HG03342 (cell line): ENCODE data around the gene RAB40C.

Source experiments
- ATAC-seq: cut with Tn5 transposase; IDR thresholded peaks from one replicate; pipeline ENCODE4 v1.9.1; 2021; ENCODE audit warnings: mild to moderate bottlenecking, moderate library complexity; ENCODE audit not compliant: unreplicated experiment

The RAB40C gene

DNA sequence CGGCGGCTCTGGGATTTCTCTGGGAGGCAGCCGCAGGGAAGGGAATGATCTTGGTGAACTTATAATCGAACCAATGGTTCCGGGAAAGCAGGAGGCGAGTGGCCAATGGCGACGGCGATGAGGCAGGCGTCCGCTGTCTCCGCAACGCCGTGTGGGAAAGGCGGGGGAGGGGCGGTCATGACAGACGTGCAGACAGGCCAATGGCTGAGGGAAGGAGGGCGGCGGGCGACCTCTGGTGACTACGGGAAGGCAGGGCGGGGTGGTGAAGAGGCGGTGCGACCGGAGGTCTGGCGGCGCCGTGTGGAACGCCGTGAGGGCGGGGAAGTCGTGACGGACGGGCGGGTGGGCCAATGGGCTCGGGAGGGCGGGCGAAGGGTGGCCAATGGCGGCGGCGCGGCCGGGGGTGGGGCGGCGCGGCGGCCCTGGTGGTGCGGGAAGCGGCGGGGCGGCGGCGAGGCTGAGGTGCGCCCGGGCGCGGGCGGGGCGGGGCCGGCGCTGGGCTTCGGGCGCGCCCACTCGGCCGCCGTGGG lies at the start of gene RAB40C:
Gene RAB40C (plus strand): TSS at position 409 of the 530 bp plus-strand sequence. CDS start 226 bp downstream, outside the sequence.
- ATAC-seq: peak; percentile 76

DNA sequence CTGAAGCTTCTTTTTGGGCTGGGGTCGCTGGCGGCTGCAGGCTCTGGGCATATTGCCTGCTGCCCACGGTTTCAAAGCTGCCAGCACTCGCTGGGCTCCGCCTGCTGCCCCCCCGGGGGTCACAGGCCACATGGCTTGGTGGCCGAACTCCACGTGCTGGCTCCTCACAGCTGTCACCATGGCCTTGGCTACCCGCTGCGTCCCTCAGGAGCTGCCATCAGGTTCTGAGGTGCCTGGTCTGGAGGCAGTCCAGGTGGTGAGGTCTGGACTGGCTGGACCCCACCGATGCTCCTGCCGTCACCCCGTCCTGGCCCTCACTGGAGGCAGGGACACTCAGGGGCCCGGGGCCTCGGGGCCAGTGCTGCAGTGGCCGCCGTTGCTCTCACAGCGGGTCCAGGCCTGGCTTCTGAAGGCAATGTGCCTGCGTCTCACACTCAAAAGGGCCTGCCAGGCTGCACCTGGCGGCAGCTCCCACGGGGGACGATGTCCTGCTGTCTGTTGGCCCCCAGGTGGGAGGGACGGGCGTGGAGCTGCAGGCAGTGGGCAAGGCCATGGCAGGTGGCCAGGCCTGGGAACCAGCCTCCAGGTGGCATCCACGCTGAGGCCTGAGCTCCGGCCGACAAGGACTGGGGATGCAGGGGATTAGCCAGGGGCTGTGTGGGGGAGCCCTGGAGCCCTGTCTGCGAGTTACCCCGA lies 49.1 kb upstream of the RAB40C start:
- ATAC-seq: no peak

GRCh38 chr16:543301-544164 lies 46.3 kb upstream of the RAB40C start:
- no peak for ATAC-seq

DNA sequence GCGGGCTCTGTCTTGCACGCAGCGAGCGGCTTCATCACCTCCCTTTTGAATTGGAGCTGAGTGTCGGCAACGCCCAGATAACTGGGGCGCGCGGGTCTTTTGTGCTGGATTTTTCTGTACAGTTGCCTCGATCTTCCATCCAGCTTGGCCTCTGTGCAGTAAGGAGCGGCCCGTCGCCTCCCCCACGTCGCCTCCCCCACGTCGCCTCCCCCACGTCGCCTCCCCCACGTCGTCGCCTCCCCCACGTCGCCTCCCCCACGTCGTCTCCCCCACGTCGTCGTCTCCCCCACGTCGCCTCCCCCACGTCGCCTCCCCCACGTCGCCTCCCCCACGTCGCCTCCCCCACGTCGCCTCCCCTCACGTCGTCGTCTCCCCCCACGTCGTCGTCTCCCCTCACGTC lies 45.3 kb upstream of the RAB40C start:
- no peak for ATAC-seq

GRCh38 chr16:546909-547770 lies 42.7 kb upstream of the RAB40C start:
- ATAC-seq: no peak

DNA sequence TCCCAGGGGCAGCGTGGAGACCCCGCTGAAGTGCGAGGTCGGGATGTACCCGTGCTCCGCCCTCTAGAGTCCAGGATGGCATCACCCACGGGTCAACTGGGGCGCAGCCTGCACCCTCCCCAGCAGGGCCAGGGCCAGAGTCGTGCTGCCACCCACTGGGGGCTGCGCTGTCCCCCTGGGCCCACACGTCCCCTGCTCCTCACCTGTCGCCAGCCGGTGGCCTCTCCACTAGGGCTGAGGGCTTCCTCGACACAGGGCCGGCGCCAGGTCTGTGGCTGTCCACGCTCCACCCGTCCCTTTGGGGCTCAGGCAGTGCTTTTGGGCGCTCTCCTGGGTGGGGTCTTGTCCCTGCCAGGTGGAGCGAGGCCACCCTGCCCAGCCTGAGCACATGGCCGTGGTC lies 41.3 kb upstream of the RAB40C start:
- ATAC-seq: no peak

- ATAC-seq: no peak
Measured at GRCh38 chr16:549544-550263, 40.2 kb upstream of the RAB40C start.

DNA sequence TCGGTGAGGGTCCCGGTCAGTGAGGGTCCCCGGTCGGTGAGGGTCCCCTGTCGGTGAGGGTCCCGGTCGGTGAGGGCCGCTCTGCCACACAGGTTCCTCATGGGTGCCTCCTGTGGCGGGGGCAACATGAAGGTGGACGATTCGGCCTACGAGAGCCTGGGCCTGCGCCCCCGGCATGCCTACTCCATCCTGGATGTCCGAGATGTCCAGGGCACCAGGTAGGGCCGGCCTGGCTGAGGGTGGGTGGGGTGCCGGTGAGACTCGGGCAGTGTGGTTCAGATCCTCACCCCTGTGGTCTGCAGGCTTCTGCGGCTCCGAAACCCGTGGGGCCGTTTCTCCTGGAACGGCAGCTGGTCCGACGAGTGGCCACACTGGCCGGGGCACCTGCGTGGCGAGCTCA lies 38.7 kb upstream of the RAB40C start:
- no peak for ATAC-seq

GRCh38 chr16:552171-552570 lies 37.7 kb upstream of the RAB40C start:
- ATAC-seq: no peak

DNA sequence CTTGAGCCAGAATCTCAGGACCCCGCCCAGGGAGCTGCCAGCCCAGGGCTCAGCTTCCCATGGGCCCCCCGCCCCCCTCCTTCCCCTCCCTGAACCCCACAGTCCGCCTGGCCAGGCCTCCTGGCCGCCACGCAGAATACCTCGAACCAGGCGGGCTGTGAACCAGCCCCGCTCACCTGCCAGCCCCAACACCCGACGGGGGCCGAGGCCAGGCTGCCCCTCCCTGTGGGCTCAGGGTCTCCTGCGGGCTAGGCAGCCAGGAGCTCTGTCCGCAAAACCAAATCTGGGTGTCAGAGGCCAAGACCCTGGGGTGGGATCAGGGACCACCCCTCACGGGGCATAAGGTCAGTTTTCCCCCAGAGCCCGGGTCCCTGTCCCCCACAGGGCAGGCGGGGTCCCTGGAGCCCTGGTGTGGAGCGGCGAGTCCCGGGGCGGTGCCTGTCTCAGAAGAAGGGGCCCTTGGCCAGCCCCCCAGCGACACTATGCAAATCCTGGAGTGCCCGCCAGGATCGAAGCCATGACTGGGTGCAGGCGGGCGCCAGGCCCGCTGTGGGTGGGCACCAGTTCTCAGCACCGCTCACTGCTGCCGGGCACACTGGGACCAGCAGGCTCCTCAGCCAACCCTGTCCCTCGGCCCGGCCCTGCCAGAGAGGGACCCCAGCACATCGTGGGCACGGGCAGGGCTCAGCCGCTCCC lies 36.1 kb upstream of the RAB40C start:
- no peak for ATAC-seq

GRCh38 chr16:554297-554621 lies 35.6 kb upstream of the RAB40C start:
- no peak for ATAC-seq

GRCh38 chr16:554640-555365 lies 35.1 kb upstream of the RAB40C start:
- no peak for ATAC-seq

DNA sequence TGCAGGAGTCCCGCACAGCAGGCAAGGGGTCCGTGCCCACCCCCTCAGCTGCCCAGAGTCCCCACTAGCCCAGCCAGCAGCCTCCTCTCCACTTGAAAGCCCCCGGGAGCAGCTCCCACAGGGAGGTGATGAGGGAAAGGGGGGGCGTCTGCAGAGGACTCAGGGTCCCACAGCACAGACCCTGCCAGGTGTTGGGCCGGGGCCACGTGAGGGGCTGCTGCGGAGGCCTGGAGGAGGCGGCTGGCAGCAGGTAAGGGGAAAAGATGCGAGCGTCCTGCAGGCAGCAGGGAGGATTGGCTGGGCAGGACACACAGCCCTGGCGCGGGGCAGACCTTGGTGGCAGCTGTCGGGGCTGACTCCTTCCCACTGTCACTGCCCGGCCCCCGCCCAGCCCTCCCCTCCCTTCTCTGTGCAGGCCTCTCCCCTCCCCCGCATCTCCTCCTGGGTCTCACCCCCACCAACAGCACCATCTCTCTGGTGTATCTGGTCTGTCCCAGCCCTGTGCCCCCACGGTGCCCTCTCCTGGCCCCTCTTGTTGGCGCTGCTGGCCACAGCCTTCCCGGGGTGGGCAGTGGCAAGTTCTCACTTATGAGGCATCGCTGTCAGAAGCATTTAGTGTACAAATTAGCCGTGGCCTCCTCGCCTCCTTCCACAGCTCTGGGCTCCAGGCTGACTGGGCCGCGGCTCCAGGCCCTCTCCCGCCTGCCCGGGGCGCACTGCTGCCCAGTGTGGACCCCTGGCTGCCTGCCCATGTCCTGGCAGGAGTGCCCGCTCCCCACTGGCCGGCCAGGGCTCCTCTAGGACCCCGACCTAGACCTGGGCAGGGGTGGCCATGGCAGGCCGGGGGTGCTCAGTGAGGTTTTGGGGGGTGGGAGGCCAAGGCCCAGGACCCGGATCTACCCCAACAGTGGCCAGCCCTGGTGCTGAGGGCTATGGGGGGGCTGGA lies 34.1 kb upstream of the RAB40C start:
- ATAC-seq: no peak

DNA sequence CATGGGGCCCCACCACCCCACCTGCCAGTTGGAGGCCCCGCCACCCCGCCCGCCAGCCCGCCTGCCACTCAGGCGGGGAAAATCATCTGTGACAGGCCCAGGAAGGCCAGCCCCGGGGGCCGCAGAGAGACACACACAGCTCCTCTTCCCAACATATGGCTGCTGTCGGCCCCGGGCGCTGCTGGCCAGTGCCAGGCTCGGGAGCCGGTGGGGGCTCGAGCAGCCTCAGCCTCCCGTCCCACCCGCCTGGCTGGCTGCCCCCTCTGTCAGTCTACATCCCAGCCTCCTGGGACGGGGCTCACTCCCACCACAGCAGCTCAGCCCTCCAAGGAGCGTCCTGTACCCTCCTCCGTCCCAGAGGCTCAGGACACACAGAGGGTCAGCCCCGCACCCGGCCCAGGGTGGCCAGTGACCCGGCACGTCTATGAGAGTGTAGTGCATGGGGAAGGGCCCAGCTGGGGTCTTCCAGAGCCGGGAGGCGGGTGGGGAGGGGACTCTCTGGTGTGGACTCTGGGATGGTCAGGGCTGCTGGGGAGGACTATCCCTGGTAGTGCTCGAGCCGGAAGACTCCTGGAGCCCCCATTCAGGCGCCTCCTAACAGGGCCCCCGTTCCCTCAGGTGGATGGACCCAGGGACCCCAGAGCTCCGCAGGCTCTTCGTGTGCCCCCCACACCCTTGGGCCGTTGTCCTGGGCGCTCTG lies 33.2 kb upstream of the RAB40C start:
- ATAC-seq: no peak

DNA sequence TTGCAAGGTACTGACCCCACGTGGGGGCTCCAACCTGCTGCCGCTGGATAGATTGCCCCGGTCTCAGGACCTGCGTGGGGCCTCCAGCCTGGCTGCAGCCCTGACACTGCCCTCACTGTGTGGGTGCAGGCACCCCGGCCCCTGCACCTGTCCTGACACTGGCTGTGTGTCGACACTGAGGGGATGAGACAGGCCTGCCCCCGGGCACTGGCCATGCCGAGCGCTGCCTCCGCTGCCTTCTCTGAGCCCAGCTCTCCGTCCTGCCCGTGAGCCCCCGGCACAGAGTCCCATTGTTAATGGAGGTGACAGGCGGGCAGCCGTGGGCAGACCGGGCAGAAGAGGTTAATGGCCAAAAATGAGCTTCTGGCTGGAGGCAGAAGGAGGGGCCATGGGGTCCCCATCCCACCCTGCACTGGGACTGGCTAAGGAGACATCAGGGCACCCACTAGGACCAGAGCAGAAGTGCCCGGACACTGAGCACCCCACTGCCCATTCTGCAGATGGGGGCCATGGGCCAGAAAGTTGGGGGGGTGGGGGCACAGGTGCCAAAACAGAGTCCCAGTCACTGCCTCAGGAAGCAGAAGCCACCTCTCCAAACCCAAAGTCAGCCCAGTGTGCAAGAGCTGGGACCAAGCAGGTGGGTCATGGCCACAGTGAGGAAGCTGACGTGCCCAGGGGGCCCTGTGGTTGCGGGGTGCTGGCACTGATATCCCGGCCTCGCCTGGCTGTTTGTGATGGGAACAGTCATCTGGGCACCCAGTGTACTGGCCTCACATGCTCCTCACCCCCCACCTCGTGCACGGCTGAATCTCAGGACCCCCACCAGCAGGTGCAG lies 32.2 kb upstream of the RAB40C start:
- no peak for ATAC-seq

DNA sequence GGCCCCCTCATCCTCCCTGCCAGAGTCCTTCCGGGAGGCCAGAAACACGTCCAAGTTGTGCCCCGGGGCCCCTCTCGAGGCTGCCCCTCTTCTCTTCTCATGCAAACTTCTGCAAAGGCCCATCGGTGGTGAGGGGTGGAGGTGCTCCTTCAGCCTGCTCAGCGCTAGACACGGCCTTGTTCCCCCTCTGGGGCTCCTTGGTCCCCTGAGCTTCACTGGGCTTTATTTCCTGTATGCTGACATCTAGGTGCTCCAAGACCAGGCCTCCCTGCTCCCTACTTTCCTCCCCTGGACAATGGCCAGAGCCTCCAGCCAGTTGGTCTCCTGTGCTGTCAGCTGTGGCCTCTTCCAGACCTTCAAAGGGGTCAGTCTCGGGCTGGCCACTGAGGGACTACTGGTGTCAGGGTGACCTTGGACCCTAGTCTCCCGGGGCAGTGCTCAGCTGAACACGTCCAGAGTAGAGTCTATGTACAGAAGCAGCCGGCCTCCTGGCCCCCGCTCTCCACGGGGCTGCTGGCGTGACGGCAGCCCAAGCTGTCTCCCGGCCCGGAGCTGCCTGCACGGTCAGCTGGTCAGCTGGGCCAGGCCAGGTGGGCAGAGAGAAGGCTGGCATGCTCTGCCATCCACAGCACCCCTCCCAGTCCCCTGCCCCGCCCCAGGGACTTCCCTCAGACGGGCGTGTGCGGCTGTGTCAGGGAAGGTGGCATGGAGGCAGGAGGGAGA lies 31.4 kb upstream of the RAB40C start:
- no peak for ATAC-seq
